Measurements from ENCODE around the gene MS4A4A. TPM values are rescaled to one million over a fixed set of nuclear protein-coding genes. Genes with fewer than 3 reads are reported as not detected.

MS4A4A gene
- total RNA-seq: not detected

- DNase-seq (ENCODE audit: low spot score) (no peak), ATAC-seq (no peak)
- Mint-ChIP-seq H3K27me3 (peaks cover 17 to 43% of the 10 kb centered on the region in 2 donors), H3K27ac (no peak within 1 kb of the TSS), H3K9me3 (no peaks in the 10 kb centered on the region), H3K4me1 (ENCODE audit: low read depth in 2 of 2) (no peaks in the 10 kb centered on the region), H3K4me3 (no peak within 1 kb of the TSS), H3K36me3 (no peaks in the 10 kb centered on the region)
Observed at GRCh38 chr11:60280412-60280811, at the start of gene MS4A4A. Gene MS4A4A (plus strand): TSS chr11:60280666. CDS start chr11:60280676, 10 bp downstream.

- Mint-ChIP-seq H3K27me3 (peaks cover 0 to 6% of the 10 kb centered on the region in 2 donors), H3K36me3 (no peaks in the 10 kb centered on the region), H3K9me3 (no peaks in the 10 kb centered on the region), H3K4me3 (no peak overlapping the region), H3K27ac (no peak overlapping the region), H3K4me1 (ENCODE audit: low read depth in 2 of 2) (no peaks in the 10 kb centered on the region)
- ATAC-seq (no peak), DNase-seq (ENCODE audit: low spot score) (no peak)
Observed at GRCh38 chr11:60230681-60231080, 49.8 kb upstream of the MS4A4A start.

- H3K4me3 Mint-ChIP-seq: no peak overlapping the region
- H3K9me3 Mint-ChIP-seq: no peaks in the 10 kb centered on the region
- H3K36me3 Mint-ChIP-seq: no peaks in the 10 kb centered on the region
- H3K27ac Mint-ChIP-seq: no peak overlapping the region
- DNase-seq (ENCODE audit: low spot score): no peak
- no peak for ATAC-seq
- no peaks in the 10 kb centered on the region for H3K4me1 Mint-ChIP-seq (ENCODE audit: low read depth in 2 of 2)
- peaks cover 16 to 34% of the 10 kb centered on the region in 2 donors for H3K27me3 Mint-ChIP-seq
Observed at GRCh38 chr11:60235321-60235720, 45.1 kb upstream of the MS4A4A start.

GRCh38 chr11:60240662-60241061 is 39.8 kb upstream of the MS4A4A start:
- H3K4me1 Mint-ChIP-seq (ENCODE audit: low read depth in 2 of 2): no peaks in the 10 kb centered on the region
- no peaks in the 10 kb centered on the region for H3K9me3 Mint-ChIP-seq
- ATAC-seq (no peak), DNase-seq (ENCODE audit: low spot score) (no peak)
- H3K27ac Mint-ChIP-seq: no peak overlapping the region
- peak overlapping the region; percentile 10 for H3K4me3 Mint-ChIP-seq
- no peaks in the 10 kb centered on the region for H3K36me3 Mint-ChIP-seq
- H3K27me3 Mint-ChIP-seq: peaks cover 24 to 57% of the 10 kb centered on the region in 2 donors

- Mint-ChIP-seq H3K36me3 (no peaks in the 10 kb centered on the region), H3K27me3 (peaks cover 28 to 56% of the 10 kb centered on the region in 2 donors), H3K4me3 (no peak overlapping the region), H3K9me3 (no peaks in the 10 kb centered on the region), H3K4me1 (ENCODE audit: low read depth in 2 of 2) (no peaks in the 10 kb centered on the region), H3K27ac (no peak overlapping the region)
- ATAC-seq (no peak), DNase-seq (ENCODE audit: low spot score) (no peak)
Observed at GRCh38 chr11:60241786-60242185, 38.7 kb upstream of the MS4A4A start.

- no peaks in the 10 kb centered on the region for H3K9me3 Mint-ChIP-seq
- peaks cover 21 to 46% of the 10 kb centered on the region in 2 donors for H3K27me3 Mint-ChIP-seq
Observed at GRCh38 chr11:60242740-60243239, 37.7 kb upstream of the MS4A4A start, which contains the start of gene MS4A4E. Gene MS4A4E (minus strand): TSS chr11:60243137. CDS start chr11:60230055, 13,082 bp downstream.

GRCh38 chr11:60251485-60252212 is 28.8 kb upstream of the MS4A4A start:
- Mint-ChIP-seq H3K4me1 (ENCODE audit: low read depth in 2 of 2) (no peaks in the 10 kb centered on the region), H3K4me3 (no peak overlapping the region), H3K36me3 (no peaks in the 10 kb centered on the region), H3K9me3 (no peaks in the 10 kb centered on the region), H3K27ac (no peak overlapping the region), H3K27me3 (peaks cover 14 to 32% of the 10 kb centered on the region in 2 donors)
- ATAC-seq (no peak), DNase-seq (ENCODE audit: low spot score) (no peak)

More at GRCh38 chr11:60242740-60243239, 37.7 kb upstream of the MS4A4A start, which contains the start of gene MS4A4E:
- ATAC-seq (no peak), DNase-seq (ENCODE audit: low spot score) (no peak)
- no peaks in the 10 kb centered on the region for H3K36me3 Mint-ChIP-seq
- no peak within 1 kb of the TSS for H3K27ac Mint-ChIP-seq
- H3K4me1 Mint-ChIP-seq (ENCODE audit: low read depth in 2 of 2): no peaks in the 10 kb centered on the region
- H3K4me3 Mint-ChIP-seq: peak within 1 kb of the TSS; percentile 46

GRCh38 chr11:60252213-60253108 is 28.0 kb upstream of the MS4A4A start:
- H3K4me1 Mint-ChIP-seq (ENCODE audit: low read depth in 2 of 2): no peaks in the 10 kb centered on the region
- no peak overlapping the region for H3K4me3 Mint-ChIP-seq
- H3K9me3 Mint-ChIP-seq: no peaks in the 10 kb centered on the region
- H3K27me3 Mint-ChIP-seq: peaks cover 14 to 34% of the 10 kb centered on the region in 2 donors
- no peak overlapping the region for H3K27ac Mint-ChIP-seq
- no peaks in the 10 kb centered on the region for H3K36me3 Mint-ChIP-seq
- no peak for DNase-seq (ENCODE audit: low spot score)
- no peak for ATAC-seq

- Mint-ChIP-seq H3K27me3 (peaks cover 19 to 33% of the 10 kb centered on the region in 2 donors), H3K4me1 (ENCODE audit: low read depth in 2 of 2) (no peaks in the 10 kb centered on the region), H3K9me3 (no peaks in the 10 kb centered on the region), H3K27ac (no peak overlapping the region), H3K36me3 (no peaks in the 10 kb centered on the region), H3K4me3 (no peak overlapping the region)
- DNase-seq (ENCODE audit: low spot score) (no peak), ATAC-seq (no peak)
Observed at GRCh38 chr11:60257956-60258722, 22.3 kb upstream of the MS4A4A start.

GRCh38 chr11:60261014-60261413 is 19.5 kb upstream of the MS4A4A start:
- no peak overlapping the region for H3K4me3 Mint-ChIP-seq
- H3K36me3 Mint-ChIP-seq: no peaks in the 10 kb centered on the region
- DNase-seq (ENCODE audit: low spot score) (no peak), ATAC-seq (no peak)
- H3K27ac Mint-ChIP-seq: no peak overlapping the region
- no peaks in the 10 kb centered on the region for H3K4me1 Mint-ChIP-seq (ENCODE audit: low read depth in 2 of 2)
- H3K27me3 Mint-ChIP-seq: peaks cover 14 to 31% of the 10 kb centered on the region in 2 donors
- H3K9me3 Mint-ChIP-seq: no peaks in the 10 kb centered on the region

GRCh38 chr11:60263402-60263801 is 17.1 kb upstream of the MS4A4A start:
- Mint-ChIP-seq H3K27me3 (peaks cover 15 to 41% of the 10 kb centered on the region in 2 donors), H3K36me3 (no peaks in the 10 kb centered on the region), H3K4me3 (no peak overlapping the region), H3K9me3 (no peaks in the 10 kb centered on the region), H3K27ac (no peak overlapping the region), H3K4me1 (ENCODE audit: low read depth in 2 of 2) (no peaks in the 10 kb centered on the region)
- no peak for DNase-seq (ENCODE audit: low spot score)
- ATAC-seq: no peak

- Mint-ChIP-seq H3K36me3 (no peaks in the 10 kb centered on the region), H3K27ac (no peak overlapping the region), H3K4me1 (ENCODE audit: low read depth in 2 of 2) (no peaks in the 10 kb centered on the region), H3K4me3 (no peak overlapping the region), H3K9me3 (no peaks in the 10 kb centered on the region), H3K27me3 (peaks cover 21 to 50% of the 10 kb centered on the region in 2 donors)
- DNase-seq (ENCODE audit: low spot score): no peak
- no peak for ATAC-seq
Observed at GRCh38 chr11:60264644-60265043, 15.8 kb upstream of the MS4A4A start.
